NCI-H2196 (cell line): Measurements from ENCODE around the gene VWA3A.
"Not testable (repeated sequence)": the region's sequence is repeated elsewhere in the genome, so short reads cannot be mapped to it uniquely, and the experiment has no call there.

Source experiments
- DNase-seq: peaks from one replicate; lab custom pipeline; 2025; ENCODE audit not compliant: unreplicated experiment; lab: John Stamatoyannopoulos, UW

The VWA3A gene

GRCh38 chr16:22088642-22089041 lies 3.7 kb upstream of the VWA3A start:
- DNase-seq, result no peak

DNA sequence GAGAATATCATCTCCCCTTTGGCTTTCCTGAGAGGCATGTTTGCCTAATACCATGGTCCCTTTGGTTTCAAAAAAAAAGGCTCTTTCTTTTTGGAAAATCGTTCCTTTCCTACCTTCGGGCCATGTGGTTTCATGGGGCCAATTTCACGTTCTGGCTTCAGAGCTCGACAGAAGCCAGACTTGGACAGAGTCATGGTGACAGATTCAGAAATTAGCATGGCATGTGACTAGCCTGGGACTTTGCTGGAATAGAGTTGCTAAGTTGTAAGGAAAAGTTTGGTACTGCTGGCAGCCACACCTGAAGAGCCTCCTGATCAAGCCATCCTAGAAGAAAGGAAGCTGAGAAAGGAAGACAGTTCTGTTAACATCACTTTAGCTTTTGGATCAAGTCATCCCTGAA lies 2.4 kb upstream of the VWA3A start:
- DNase-seq, result no peak

GRCh38 chr16:22091721-22092120 lies 620 bp upstream of the VWA3A start:
- DNase-seq, result no peak

DNA sequence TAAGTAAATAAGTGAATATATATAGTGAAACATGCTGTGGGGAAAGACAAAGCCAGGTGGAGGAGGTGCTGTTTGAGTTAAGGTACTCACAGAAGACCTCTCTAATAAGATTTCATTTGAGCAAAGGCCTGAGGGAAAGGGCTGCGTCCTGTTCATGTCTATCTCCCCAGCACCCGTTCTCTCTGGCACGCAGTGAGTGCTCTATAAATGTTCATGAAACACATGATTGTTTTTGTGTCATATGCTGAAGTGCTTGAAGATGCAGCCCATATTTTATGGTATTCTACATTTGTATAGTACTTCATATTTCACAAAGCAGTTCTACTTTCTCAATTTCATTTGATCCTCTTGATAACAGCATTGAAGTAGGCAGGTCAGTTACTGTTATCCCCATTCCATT lies 990 bp downstream of the VWA3A start:
- no peak for DNase-seq

- DNase-seq, result no peak
Observed at GRCh38 chr16:22093996-22094395, 1.7 kb downstream of the VWA3A start.

DNA sequence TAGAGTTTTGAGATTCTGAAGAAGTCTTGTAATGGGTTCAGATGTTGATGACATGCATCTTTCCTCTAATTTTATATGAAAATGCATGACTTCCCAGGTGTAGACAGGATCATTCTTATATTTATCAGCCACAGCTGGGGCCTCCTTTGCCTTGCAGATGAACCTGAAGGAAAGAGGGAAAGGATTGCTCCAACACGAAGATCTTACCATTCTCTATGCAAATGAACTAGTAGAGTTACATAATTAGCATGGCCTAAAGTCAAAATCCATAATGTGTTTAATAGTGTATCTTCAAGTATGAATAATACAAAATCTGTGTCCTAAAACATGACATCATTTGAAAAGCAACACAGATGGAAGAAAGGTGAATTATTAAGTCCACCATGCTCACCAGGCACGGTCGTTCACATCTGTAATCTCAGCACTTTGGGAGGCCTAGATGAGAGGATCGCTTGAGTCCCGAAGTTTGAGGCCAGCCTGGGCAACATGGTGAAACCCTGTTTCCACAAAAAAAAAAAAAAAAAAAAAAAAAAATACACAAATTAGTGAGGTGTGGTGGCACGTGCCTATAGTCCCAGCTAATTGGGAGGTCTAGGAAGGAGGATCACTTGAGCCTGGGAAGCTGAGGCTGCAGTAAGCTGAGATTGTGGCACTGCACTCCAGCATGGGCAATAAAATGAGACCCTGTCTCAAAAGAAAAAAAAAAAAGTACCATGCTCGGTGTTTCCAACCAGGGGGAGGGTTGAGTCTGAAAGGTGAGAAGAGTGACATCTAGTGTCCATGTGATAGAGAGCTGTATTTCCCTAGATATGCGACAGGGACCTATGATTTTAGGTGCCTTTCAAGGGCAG lies 6.3 kb downstream of the VWA3A start:
- peak; percentile 41 for DNase-seq

DNA sequence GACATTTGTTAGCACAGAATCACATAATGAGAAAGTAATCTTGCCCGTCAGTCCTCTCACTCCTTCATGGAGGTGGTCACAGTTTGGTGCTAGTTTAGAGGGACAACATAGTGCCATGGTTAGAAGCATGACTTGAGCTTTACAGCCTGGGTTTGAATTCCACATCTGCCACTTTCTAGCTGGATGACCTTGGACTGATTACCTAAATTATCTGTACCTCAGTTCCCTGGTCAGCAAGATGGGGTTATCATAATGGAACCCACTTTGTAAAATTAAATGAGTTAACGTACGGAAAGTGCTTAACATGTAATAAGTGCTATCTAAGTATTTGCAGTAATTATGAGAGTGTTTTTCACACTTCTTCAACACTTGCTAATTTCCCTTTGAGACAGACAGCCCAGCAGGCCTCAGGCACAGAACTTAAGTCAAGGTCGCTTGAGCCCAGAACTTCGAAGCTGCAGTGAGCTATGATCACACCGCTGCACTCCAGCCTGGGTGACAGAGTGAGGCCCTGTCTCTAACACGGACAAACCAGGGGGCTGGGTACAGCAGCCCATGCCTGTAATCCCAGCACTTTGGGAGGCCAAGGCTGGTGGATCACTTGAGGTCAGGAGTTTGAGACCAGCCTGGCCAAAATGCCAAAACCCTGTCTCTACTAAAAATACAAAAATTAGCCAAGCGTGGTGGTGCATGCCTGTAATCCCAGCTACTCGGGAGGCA lies 7.1 kb downstream of the VWA3A start:
- DNase-seq, result no peak

DNA sequence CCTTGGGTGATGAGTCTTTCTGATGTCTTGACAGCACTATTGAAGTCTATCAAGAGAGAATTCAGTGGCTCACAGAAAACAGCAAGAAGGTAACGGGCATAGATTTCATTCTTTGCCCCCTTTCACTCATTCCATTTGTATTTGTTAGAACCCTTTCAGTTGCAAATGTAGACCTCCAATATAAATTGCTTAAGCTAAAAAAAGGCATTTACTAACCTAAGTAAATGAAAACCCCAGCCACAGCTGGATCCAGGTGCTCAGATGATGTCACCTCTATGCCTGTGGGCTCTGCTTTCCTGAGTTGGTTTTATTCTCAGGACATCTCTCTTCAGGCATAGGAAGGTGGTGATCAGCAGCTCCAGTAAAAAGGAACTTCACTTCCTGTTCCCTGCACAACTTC lies 11.1 kb downstream of the VWA3A start:
- no peak for DNase-seq

DNA sequence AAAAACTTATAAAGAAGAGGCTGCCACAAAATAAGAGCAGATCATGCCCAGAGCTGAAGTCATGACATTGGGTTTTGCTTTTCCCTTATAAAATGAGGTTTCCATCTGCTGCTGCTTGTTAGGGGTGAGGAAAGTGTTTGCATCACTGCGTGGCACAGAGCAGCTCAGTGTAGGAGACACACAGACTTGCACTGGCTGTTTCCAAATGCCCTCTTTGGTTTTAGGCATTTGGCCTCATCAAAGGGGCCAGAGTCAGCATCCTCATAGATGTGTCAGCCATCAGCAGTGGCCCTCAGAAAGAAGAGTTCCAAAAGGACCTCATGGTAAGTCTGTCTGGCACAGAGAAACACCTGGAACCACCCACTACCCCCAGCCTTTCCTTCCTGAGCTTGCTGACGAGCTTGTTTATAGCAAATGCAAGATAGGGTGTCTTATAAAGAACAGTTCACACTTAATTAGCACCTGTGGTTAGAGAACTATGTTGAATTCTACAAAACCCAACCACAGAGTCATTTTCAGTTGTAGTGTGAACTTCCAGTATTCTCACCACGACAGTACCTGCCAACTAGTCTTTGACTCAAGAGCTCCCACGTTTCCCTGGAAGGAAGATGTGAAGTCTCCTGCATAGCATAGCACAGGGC lies 17.0 kb downstream of the VWA3A start:
- DNase-seq, result no peak

GRCh38 chr16:22111629-22112028 lies 19.3 kb downstream of the VWA3A start:
- DNase-seq, result not testable (repeated sequence)

- no peak for DNase-seq
Observed at GRCh38 chr16:22116095-22116700, 23.9 kb downstream of the VWA3A start.

DNA sequence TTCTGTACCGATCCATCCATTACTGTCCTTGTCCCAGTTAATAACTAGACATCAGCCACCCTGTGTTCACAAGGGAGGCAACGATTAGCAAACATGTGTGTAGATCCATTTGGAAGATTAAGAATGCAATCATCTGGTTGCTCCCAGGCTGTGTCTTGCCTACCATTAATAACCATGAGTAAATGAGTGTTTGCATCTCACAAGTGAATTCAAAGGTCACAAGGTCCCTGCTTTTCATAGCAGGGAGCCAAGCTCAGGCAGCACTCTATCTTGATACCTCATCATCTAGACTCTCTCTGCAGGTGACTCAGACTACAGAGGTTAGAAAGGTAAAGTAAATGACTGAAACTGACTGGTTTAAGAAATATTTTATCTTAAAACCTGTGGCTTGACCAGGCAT lies 25.3 kb downstream of the VWA3A start:
- no peak for DNase-seq

DNA sequence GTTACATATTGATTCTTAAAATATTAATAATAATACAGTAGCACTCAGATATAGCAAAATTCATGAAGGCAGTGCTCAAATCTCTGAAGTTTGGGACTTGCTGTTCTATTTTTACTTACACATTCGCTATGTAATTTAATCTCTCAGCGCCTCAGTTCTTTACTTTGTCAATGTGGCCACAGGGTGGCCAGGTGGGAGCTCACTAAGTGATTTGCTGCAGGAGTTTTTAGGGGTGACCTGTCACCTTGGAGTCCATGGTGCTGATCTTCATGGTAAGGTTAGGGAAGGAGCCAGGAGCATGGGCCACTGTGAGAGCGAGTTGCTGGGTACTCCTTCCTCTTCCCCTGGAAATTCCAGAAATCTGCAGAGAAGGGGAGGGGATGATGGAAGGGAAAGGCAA lies 28.1 kb downstream of the VWA3A start:
- no peak for DNase-seq

GRCh38 chr16:22122239-22122638 lies 29.9 kb downstream of the VWA3A start:
- no peak for DNase-seq

- no peak for DNase-seq
Observed at GRCh38 chr16:22123146-22123545, 30.8 kb downstream of the VWA3A start.

DNA sequence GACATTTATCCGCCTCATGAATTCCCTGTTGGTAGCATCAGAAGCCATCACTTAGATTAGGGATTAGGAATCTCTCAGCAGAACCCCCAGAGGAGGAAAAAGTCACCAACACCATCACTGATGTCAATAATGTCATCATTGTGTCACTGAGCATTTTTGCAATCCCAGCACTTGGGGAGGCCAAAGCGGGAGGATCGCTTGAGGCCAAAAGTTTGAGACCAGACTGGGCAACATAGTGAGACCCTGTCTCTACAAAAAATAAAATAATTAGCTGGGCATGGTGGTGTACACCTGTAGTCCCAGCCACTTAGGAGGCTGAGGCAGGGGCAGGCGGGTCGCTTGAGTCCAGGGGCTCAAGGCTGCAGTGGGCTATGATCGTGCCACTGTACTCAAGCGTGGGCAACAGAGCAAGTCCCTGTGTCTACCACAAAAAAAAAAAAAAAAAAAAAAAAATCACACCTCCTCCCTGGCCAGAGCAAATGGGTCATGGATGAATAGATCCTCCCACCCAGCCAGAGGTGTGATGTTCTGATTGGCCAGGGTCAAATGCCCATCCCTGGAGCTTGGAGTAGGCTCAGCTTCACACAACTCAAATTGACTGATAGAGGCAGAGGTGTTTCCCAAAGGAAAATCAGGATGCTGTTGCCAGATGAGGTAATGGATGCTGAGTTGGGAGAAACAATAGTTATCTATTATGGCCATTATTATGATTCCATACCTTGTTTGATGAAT lies 31.6 kb downstream of the VWA3A start:
- DNase-seq, result no peak

- DNase-seq, result no peak
Observed at GRCh38 chr16:22124583-22125284, 32.4 kb downstream of the VWA3A start.

GRCh38 chr16:22126037-22126558 lies 33.8 kb downstream of the VWA3A start:
- no peak for DNase-seq

- DNase-seq, result not testable (repeated sequence)
Observed at GRCh38 chr16:22128537-22128936, 36.2 kb downstream of the VWA3A start.

GRCh38 chr16:22130528-22130927 lies 38.2 kb downstream of the VWA3A start:
- DNase-seq, result no peak
